Measurements from ENCODE around the gene IFNAR1. TPM values are rescaled to one million over a fixed set of nuclear protein-coding genes. Genes with fewer than 3 reads are reported as not detected.

IFNAR1 gene
- total and polyA plus RNA-seq, 9 of the 15 experiments (the other 6 are each of a cell fraction or from before 2014, with no cell fraction given) = 8.6 to 31.8 (median 14.8) TPM

GRCh38 chr21:33301632-33302002 is 23.2 kb upstream of the IFNAR1 start:
- no peaks in the 10 kb centered on the region for H3K79me2 ChIP-seq (ENCODE audit: control insufficient read depth, insufficient read depth, low read length)
- peak overlapping the region; percentile 79 for H2AFZ ChIP-seq (ENCODE audit: low read depth, low read length)
- POLR2A ChIA-PET = interaction anchor here (0.6 to 3.4 kb wide), 3 partner anchors 12 to 622 kb away, joined by 3 to 13 read pairs (median 3); no protein-coding TSS in a partner anchor
- H3K9ac ChIP-seq (ENCODE audit: insufficient read depth in 1 of 2, low read depth in 2 of 2, low read length in 2 of 2) = peak overlapping the region in 1 of 2 experiments; percentile 75; a peak in 2 of 4 replicates
- H3K36me3 ChIP-seq (ENCODE audit: control insufficient read depth, insufficient read depth, low read length) = no peaks in the 10 kb centered on the region
- intact Hi-C loops (cut with micrococcal nuclease) = no loop called here
- no peak for ATAC-seq
- in situ Hi-C loops (cut with MboI) = no loop called here
- BruUV-seq (replicated peaks) = no TSS peak
- 75% methylated on average over 2 of the region's 2 CpGs for WGBS (ENCODE audit: insufficient coverage, low coverage, missing lambda C conversion rate)
- no peaks in the 10 kb centered on the region for H3K9me1 ChIP-seq (ENCODE audit: control insufficient read depth, insufficient read depth, low read length)
- H4K20me1 ChIP-seq (replicated peaks; ENCODE audit: control insufficient read depth, insufficient read depth, low read length) = no peaks in the 10 kb centered on the region
- H3K27me3 ChIP-seq (ENCODE audit: control insufficient read depth in 2 of 2, insufficient read depth in 2 of 2, low read length in 2 of 2) = no peaks in the 10 kb centered on the region
- TF ChIP-seq RBM25 (IDR thresholded peaks at IDR 0.05; ENCODE audit: low read depth, low read length, severe bottlenecking) (peak; percentile 42), SMARCA5 (IDR thresholded peaks at IDR 0.05) (0 out of 2 replicates have a peak, but pooled peaks have one; percentile 67), AFF1 (IDR thresholded peaks at IDR 0.05; ENCODE audit: low read depth in 1 of 2, partially characterized antibody in 2 of 2) (no peak), BCOR (IDR thresholded peaks at IDR 0.05) (peak; percentile 84), E4F1 (CRISPR knock-in tag; IDR thresholded peaks at IDR 0.05; ENCODE audit: borderline replicate concordance) (no peak), ADNP (tag; IDR thresholded peaks at IDR 0.05) (peak; percentile 80), HDAC2 (IDR thresholded peaks at IDR 0.05) (peak; percentile 24; the same call in 1 of the 2 replicates), HMG20B (CRISPR knock-in tag; IDR thresholded peaks at IDR 0.05) (0 out of 2 replicates have a peak, but pooled peaks have one; percentile 16), ETS1 (conservative IDR thresholded peaks at IDR 0.05; ENCODE audit: control insufficient read depth, low read depth, low read length) (no peak), ZFP36 (IDR thresholded peaks at IDR 0.05; ENCODE audit: low read depth, low read length, partially characterized antibody) (peak; percentile 53), SRF (CRISPR knock-in tag; IDR thresholded peaks at IDR 0.05) (no peak), NCOR1 (IDR thresholded peaks at IDR 0.05) (0 out of 2 replicates have a peak, but pooled peaks have one; percentile 1), ZNF766 (CRISPR knock-in tag; conservative IDR thresholded peaks at IDR 0.05) (0 out of 2 replicates have a peak, but pooled peaks have one; percentile 57), KDM1A (IDR thresholded peaks at IDR 0.05) (peak in 1 of 2 experiments; percentile 47; a peak in 1 of 4 replicates), ZEB2 (IDR thresholded peaks at IDR 0.05) (0 out of 2 replicates have a peak, but pooled peaks have one; percentile 5)
- no peak overlapping the region for H3K4me3 ChIP-seq
- H3K27ac ChIP-seq (ENCODE audit: extremely low read depth, low read depth, low read length) = peak overlapping the region; percentile 67; the same call in 2 of the 3 replicates
- peaks cover 14 to 48% of the 10 kb centered on the region in 2 experiments for H3K4me1 ChIP-seq (replicated peaks in 1 of 2; ENCODE audit: control insufficient read depth in 2 of 2, insufficient read depth in 2 of 2, low read length in 2 of 2)
- peak overlapping the region; percentile 12 for H3K4me2 ChIP-seq (ENCODE audit: insufficient read depth, low read length)
- no peak for DNase-seq (ENCODE audit: extremely low read depth in 1 of 4, low spot score in 3 of 4)
- no peak for FAIRE-seq
- CTCF ChIA-PET (ENCODE audit: low intra/inter-chr PET ratio) = no interaction called here
- no peaks in the 10 kb centered on the region for H3K9me3 ChIP-seq (replicated peaks; ENCODE audit: control insufficient read depth, insufficient read depth, low read depth, low read length)
